Brain microvascular endothelial cell (primary cell): ENCODE data around the gene LDB2.

ENCODE experiments used
- DNase-seq: peaks from one replicate; pipeline ENCODE4 v3.0.0-alpha.2; 2020
- H3K27ac ChIP-seq: fragments of 250-450 bp; sonication (Bioruptor Pico); 2 replicates; pipeline ENCODE4 v1.5.1; 2020; ENCODE audit warnings: mild to moderate bottlenecking, moderate library complexity
- H3K27me3 ChIP-seq: fragments of 250-450 bp; sonication (Bioruptor Pico); replicated peaks from 2 replicates; pipeline ENCODE4 v1.5.1; 2020; ENCODE audit warnings: mild to moderate bottlenecking
- H3K36me3 ChIP-seq: fragments of 250-450 bp; sonication (Bioruptor Pico); replicated peaks from 2 replicates; pipeline ENCODE4 v1.5.1; 2020; ENCODE audit warnings: mild to moderate bottlenecking
- H3K4me3 ChIP-seq: 2 replicates; pipeline ENCODE4 v1.5.1; 2011; ENCODE audit warnings: low read depth, mild to moderate bottlenecking, control low read depth, low read length, moderate library complexity
- in situ Hi-C: cut with HindIII; loops from 2 replicates; pipeline ENCODE4 v1.10.0; 2017; ENCODE audit warnings: low sequenced_read_pairs, low pct_ligation_motif_present
- TF ChIP-seq, protein P1 (sequence below): IDR thresholded peaks from 2 replicates; pipeline ENCODE4 v1.5.1; 2011; ENCODE audit warnings: low read depth, mild to moderate bottlenecking, moderate library complexity, low read length, control low read depth, inconsistent platforms; ENCODE audit errors: missing control alignments

Gene LDB2

DNA sequence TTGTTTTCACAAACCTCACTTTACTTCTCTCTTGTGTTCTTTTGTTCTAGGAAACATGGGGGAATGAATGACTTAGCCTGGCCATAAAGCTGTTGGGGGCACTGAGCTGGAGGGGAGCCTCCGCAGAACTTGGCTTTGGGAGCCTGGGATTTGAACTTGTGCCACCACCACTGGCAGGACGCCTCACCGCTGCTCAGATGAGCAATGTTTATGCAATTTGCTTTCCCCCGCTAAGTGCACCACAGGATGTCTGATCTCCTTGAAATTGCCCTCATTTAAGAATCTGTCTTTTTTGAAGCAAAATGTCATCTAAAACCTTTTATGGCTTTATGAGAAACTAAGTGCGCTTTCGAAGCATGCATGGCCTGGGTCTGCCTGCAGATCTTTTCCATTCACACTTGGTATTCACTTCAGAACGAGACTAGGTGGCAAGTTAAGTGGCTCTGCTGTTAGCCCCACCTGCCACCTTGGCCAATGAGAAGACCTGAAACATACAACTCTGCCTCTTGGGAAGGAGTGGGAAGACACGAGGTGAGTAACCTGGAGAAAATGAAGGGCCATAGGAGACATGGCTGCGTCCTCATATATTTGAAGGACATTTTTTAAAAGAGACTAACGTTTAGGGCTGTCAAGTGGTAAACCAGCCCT, 119.3 kb downstream of the LDB2 start:
- Histone ChIP-seq H3K4me3 (no peak overlapping the region), H3K27me3 (no peaks in the 10 kb centered on the region), H3K27ac (no peak overlapping the region), H3K36me3 (no peaks in the 10 kb centered on the region)
- in situ Hi-C loops, result no loop called here
- no peak for DNase-seq
- TF ChIP-seq, protein P1, sequence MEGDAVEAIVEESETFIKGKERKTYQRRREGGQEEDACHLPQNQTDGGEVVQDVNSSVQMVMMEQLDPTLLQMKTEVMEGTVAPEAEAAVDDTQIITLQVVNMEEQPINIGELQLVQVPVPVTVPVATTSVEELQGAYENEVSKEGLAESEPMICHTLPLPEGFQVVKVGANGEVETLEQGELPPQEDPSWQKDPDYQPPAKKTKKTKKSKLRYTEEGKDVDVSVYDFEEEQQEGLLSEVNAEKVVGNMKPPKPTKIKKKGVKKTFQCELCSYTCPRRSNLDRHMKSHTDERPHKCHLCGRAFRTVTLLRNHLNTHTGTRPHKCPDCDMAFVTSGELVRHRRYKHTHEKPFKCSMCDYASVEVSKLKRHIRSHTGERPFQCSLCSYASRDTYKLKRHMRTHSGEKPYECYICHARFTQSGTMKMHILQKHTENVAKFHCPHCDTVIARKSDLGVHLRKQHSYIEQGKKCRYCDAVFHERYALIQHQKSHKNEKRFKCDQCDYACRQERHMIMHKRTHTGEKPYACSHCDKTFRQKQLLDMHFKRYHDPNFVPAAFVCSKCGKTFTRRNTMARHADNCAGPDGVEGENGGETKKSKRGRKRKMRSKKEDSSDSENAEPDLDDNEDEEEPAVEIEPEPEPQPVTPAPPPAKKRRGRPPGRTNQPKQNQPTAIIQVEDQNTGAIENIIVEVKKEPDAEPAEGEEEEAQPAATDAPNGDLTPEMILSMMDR, result no peak

DNA sequence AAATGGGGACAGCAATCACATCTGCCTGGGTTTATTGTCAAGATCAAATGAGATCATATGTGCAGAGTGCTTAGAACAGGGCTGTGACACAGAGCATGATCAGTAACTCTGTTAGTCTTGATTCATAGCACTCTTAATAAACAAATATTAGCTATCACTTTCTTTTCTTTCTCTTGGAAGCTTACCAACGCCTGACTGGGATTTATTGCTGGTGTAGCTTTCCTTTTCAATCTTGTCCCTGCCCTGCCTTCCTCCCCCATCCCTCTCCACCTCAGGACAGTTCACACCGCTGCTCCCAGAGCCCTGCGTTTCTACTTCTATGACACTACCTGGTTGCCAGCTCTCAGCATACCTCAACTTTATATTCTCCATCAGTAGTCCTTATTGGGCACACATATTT, 120.7 kb downstream of the LDB2 start:
- in situ Hi-C loops, result no loop called here
- DNase-seq, result no peak
- H3K27ac ChIP-seq, result no peak overlapping the region
- TF ChIP-seq, protein P1, result no peak
- H3K4me3 ChIP-seq, result no peak overlapping the region
- no peaks in the 10 kb centered on the region for H3K27me3 ChIP-seq
- no peaks in the 10 kb centered on the region for H3K36me3 ChIP-seq

DNA sequence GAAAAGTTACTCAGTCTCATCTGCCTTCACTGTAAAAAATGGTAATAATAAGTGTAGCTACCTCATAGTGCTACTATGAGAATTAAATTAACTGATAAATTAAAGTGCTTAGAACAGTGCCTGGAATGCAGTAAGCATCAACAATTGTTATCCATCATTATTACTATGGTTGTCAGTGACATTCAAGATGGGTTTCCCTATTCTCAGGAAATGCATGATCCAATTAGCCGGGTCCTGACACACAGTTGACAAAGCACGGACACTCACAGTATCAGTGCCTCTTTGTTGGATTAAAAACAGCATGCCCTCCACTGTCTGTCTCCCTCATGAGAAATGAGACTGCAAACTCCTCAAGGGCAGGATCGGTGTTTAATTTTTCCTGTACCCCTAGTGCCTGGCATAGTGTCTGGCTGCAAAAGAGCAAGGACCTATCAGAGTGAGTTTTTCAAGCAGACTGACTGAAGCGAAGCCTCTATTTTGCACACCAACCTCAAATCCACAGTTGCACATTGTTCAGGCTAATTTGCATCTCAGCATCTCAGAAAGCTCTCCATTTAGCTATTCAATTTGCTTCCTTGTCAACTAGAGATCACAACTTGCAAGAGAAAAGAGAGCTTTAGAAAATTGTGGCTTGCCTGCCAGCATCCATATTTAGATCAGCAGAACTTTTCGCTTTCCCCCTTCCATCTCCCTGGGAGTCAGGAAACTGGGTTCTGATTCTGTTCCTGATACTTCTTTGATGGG, 122.9 kb downstream of the LDB2 start:
- in situ Hi-C loops, result no loop called here
- H3K36me3 ChIP-seq, result no peaks in the 10 kb centered on the region
- TF ChIP-seq, protein P1, result no peak

DNA sequence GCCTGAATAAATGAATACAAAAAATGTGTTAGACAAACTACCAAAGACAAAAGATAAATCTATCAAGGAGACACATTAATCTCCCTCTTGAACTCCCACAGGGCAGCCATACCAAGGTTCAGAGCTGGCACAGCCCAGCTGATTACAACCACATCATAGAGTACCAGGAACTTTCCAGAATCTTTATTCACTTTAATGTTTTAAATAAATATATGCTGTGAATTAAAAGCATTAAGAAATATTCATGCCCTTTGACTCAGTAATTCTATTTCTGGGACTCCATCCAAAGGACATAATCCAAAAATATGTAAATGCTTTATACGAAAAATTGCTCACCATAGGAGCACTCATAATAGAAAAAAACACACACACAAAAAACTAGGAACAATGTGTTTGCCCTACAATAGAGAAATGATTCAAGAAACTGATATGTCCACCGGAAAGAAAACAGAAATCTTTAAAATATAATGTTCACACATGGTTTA, 126.0 kb downstream of the LDB2 start:
- no peak for DNase-seq
- Histone ChIP-seq H3K27me3 (no peaks in the 10 kb centered on the region), H3K4me3 (no peak overlapping the region), H3K36me3 (no peaks in the 10 kb centered on the region), H3K27ac (no peak overlapping the region)
- TF ChIP-seq, protein P1, result no peak
- in situ Hi-C loops, result no loop called here

More for the DNA sequence above, 122.9 kb downstream of the LDB2 start:
- Histone ChIP-seq H3K27me3 (no peaks in the 10 kb centered on the region), H3K4me3 (no peak overlapping the region), H3K27ac (no peak overlapping the region)
- no peak for DNase-seq

DNA sequence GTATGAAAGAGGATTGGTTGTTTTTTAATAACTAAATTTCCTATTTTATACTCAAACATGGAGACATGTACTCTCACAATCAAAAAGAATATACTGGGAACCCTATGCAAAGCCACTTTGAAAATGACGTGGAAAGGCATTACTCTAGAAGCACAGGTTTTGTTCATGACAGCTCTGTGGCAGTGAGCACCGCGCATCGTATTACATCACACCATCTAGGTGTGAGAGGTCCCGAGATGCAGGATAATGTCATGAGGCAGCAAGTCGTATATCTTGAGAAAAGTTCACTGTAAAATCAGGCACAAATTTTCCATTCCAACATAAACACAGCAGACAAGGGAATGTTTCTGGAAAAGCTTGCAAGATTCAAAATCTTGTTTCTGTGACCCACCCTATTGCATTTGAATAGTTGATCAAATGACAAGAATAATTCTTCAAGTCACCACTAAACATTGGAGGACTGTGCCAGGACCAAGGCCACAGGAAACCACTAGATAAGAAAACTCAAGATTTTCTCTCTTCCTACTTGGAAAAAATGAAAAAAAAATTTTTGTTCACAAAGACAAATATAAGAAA, 127.6 kb downstream of the LDB2 start:
- Histone ChIP-seq H3K27me3 (no peaks in the 10 kb centered on the region), H3K27ac (no peak overlapping the region), H3K4me3 (no peak overlapping the region), H3K36me3 (no peaks in the 10 kb centered on the region)
- TF ChIP-seq, protein P1, result no peak
- DNase-seq, result no peak
- in situ Hi-C loops, result no loop called here
